ENCODE data around the gene FTCD. TPM values are rescaled to one million over a fixed set of nuclear protein-coding genes. Genes with fewer than 3 reads are reported as not detected.

Gene FTCD
- total RNA-seq, 2 donors from 2014 or later: 0.24 TPM; not detected in 1

DNA sequence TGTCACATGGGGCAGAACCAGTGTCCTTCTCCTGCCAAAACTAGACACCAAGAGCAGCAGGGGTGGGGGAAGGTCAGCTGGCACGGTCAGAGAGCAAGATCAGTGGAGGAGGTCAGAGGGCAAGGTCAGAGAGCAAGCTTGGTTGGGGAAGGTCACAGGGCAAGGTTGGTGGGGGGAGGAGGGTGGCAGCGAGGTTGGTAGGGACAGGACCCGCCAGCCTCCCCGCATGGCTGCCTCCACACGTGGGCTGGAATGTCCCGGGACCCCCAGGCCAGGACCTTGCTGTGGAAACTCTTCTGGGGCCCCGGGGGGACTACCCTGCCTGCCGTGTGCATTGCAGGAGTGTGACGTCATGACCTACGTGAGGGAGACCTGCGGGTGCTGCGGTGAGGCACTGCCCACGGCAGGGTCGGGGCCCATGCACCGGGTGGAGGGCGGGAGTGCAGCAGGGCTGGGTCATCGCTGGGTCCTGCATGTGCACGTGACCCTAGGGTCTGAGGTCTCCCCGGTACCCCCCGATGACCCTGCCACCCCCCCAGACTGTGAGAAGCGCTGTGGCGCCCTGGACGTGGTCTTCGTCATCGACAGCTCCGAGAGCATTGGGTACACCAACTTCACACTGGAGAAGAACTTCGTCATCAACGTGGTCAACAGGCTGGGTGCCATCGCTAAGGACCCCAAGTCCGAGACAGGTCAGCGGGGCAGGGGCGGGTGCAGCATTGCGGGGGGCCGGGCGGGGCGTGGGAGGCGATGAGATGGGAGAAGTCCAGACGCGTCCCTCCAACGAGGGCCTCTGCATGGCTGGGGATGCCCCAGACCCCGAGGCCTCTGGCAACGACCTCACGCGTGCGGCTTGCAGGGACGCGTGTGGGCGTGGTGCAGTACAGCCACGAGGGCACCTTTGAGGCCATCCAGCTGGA, 30.2 kb downstream of the FTCD start:
- Histone ChIP-seq H3K4me3 (no peak overlapping the region), H3K27me3 (no peaks in the 10 kb centered on the region), H3K4me1 (peaks cover 0 to 19% of the 10 kb centered on the region in 2 donors), H3K9me3 (no peaks in the 10 kb centered on the region), H3K27ac (no peak overlapping the region), H3K36me3 (peaks cover 59% of the 10 kb centered on the region)
- no peak for DNase-seq (ENCODE audit: low spot score)
- no peak for TF ChIP-seq CTCF (IDR thresholded peaks at IDR 0.05)

- H3K4me3 ChIP-seq: no peak overlapping the region
- H3K9me3 ChIP-seq: no peaks in the 10 kb centered on the region
- H3K27me3 ChIP-seq: no peaks in the 10 kb centered on the region
- H3K4me1 ChIP-seq: peaks cover 0 to 17% of the 10 kb centered on the region in 2 donors
- peaks cover 67% of the 10 kb centered on the region for H3K36me3 ChIP-seq
- H3K27ac ChIP-seq: no peak overlapping the region
- TF ChIP-seq CTCF (IDR thresholded peaks at IDR 0.05): no peak
- no peak for DNase-seq (ENCODE audit: low spot score)
Observed at GRCh38 chr21:46124083-46124925, 31.1 kb downstream of the FTCD start.

- peaks cover 80% of the 10 kb centered on the region for H3K36me3 ChIP-seq
- H3K4me3 ChIP-seq: no peak overlapping the region
- no peak for DNase-seq (ENCODE audit: low spot score)
- no peak for TF ChIP-seq CTCF (IDR thresholded peaks at IDR 0.05)
- peaks cover 0 to 5% of the 10 kb centered on the region in 2 donors for H3K4me1 ChIP-seq
- no peaks in the 10 kb centered on the region for H3K9me3 ChIP-seq
- H3K27me3 ChIP-seq: no peaks in the 10 kb centered on the region
- no peak overlapping the region for H3K27ac ChIP-seq
Observed at GRCh38 chr21:46122758-46123683, 32.4 kb downstream of the FTCD start.

DNA sequence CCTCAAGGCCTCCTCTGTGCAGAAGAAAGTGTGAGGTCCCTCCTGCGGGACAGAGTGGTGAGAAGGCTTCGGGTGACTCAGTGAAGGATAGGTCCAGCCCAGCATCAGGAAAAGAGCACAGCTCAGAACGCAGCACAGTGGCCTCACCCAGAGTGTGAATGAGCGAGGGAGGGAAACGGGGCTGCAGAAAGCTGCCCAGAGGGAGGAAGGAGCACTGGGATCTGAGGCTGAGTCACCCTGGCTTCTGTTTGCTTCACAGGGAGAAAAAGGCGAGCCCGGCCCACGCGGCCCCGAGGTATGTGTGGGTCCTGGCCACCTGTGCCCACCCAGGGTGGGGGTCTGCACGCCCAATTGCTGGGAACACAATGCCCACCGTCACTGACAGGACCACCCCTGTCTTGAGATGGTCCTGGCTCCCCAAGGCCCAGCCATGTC, 33.1 kb downstream of the FTCD start:
- DNase-seq (ENCODE audit: low spot score): no peak
- no peaks in the 10 kb centered on the region for H3K9me3 ChIP-seq
- no peaks in the 10 kb centered on the region for H3K4me1 ChIP-seq
- no peak overlapping the region for H3K4me3 ChIP-seq
- H3K27me3 ChIP-seq: no peaks in the 10 kb centered on the region
- H3K36me3 ChIP-seq: peaks cover 85% of the 10 kb centered on the region
- no peak overlapping the region for H3K27ac ChIP-seq
- TF ChIP-seq CTCF (IDR thresholded peaks at IDR 0.05): no peak

Measured in right atrium auricular region (tissue), 2 donors.